PC-3 (cell line): ENCODE results near the gene TMEFF1. TPM values are rescaled to one million over a fixed set of nuclear protein-coding genes. Genes with fewer than 3 reads are reported as not detected.
A peak's percentile ranks its signal among the peaks of the same experiment; 100 is the strongest.

Experiments used
- ATAC-seq: fragments of 200-7000 bp; cut with Tn5 transposase; 2 replicates; pipeline ENCODE4 v1.9.1; 2020; ENCODE audit warnings: mild to moderate bottlenecking, moderate library complexity
- BruUV-seq: library from RNA; stranded (reverse); fragments of 400-500 nt; replicated peaks from 2 replicates; lab custom pipeline; 2021; lab: Mats Ljungman, UMichigan
- CTCF ChIA-PET: fragments of 300-600 bp; sonication (Branson Sonifier 250); formaldehyde crosslinking; loops from one replicate; lab custom pipeline; 2022; ENCODE audit warnings: antibody characterized with exemption; lab: Charles Lee
- POLR2A ChIA-PET: fragments of 300-600 bp; sonication (Branson Sonifier 250); formaldehyde crosslinking; loops from one replicate; lab custom pipeline; 2022; ENCODE audit warnings: antibody characterized with exemption; ENCODE audit not compliant: unreplicated experiment; lab: Charles Lee
- DNase-seq: peaks from one replicate; pipeline ENCODE4 v3.0.0-alpha.2; 2015
- H2AFZ ChIP-seq: fragments of 300-600 bp; sonication (generic); 2 replicates; pipeline ENCODE4 v1.6.0; 2016; ENCODE audit warnings: antibody characterized with exemption, low read length
- H3F3A ChIP-seq: fragments of 300-600 bp; sonication (generic); one replicate; pipeline ENCODE4 v1.6.0; 2017; ENCODE audit warnings: antibody characterized with exemption, low read length, control low read depth, mild to moderate bottlenecking; ENCODE audit not compliant: unreplicated experiment
- H3K27ac ChIP-seq: fragments of 300-600 bp; sonication (generic); 2 replicates; pipeline ENCODE4 v1.5.1; 2016; ENCODE audit warnings: mild to moderate bottlenecking, low read length
- H3K27me3 ChIP-seq: fragments of 300-600 bp; sonication (generic); 2 replicates; pipeline ENCODE4 v1.6.1; 2016; ENCODE audit warnings: low read length, mixed read lengths
- H3K36me3 ChIP-seq: fragments of 300-600 bp; sonication (generic); 2 replicates; pipeline ENCODE4 v1.6.1; 2016; ENCODE audit warnings: low read depth, mixed run types, low read length, mixed read lengths
- H3K4me1 ChIP-seq: fragments of 300-600 bp; sonication (generic); 2 replicates; pipeline ENCODE4 v1.5.1; 2016; ENCODE audit warnings: low read length; ENCODE audit not compliant: insufficient read depth
- H3K4me2 ChIP-seq: fragments of 300-600 bp; sonication (generic); 2 replicates; pipeline ENCODE4 v1.6.0; 2016; ENCODE audit warnings: low read length
- H3K4me3 ChIP-seq: fragments of 300-600 bp; sonication (generic); 2 replicates; pipeline ENCODE4 v1.5.1; 2016; ENCODE audit warnings: mild to moderate bottlenecking, low read length, mixed read lengths
- H3K79me2 ChIP-seq: fragments of 300-600 bp; sonication (generic); 2 replicates; pipeline ENCODE4 v1.6.1; 2017; ENCODE audit warnings: low read length, mixed read lengths
- H3K9ac ChIP-seq: fragments of 300-600 bp; sonication (generic); 2 replicates; pipeline ENCODE4 v1.6.0; 2016; ENCODE audit warnings: mild to moderate bottlenecking, low read length
- H3K9me2 ChIP-seq: fragments of 300-600 bp; sonication (generic); replicated peaks from 2 replicates; pipeline ENCODE4 v1.6.1; 2016; ENCODE audit warnings: mixed run types, low read length, mixed read lengths
- H3K9me3 ChIP-seq: fragments of 300-600 bp; sonication (generic); 2 replicates; pipeline ENCODE4 v1.6.1; 2016; ENCODE audit warnings: low read length, mixed read lengths
- H4K20me1 ChIP-seq: fragments of 300-600 bp; sonication (generic); 2 replicates; pipeline ENCODE4 v1.6.1; 2016; ENCODE audit warnings: low read length, mixed read lengths
- CTCF ChIP-seq: fragments of 300-600 bp; sonication (generic); conservative IDR thresholded peaks from 2 replicates; pipeline ENCODE4 v1.5.1; 2017; ENCODE audit warnings: antibody characterized with exemption, low read depth, mild to moderate bottlenecking, low read length
- EZH2 ChIP-seq: fragments of 300-600 bp; sonication (generic); IDR thresholded peaks from one replicate; pipeline ENCODE4 v1.6.1; 2017; ENCODE audit warnings: antibody characterized with exemption, mild to moderate bottlenecking, low read length; ENCODE audit not compliant: unreplicated experiment
- EZH2phosphoT487 ChIP-seq: fragments of 300-600 bp; sonication (generic); IDR thresholded peaks from 2 replicates; pipeline ENCODE4 v1.6.1; 2018; ENCODE audit warnings: mild to moderate bottlenecking, antibody characterized with exemption, low read length, borderline replicate concordance
- intact Hi-C: fragments of 100-400 bp; cut with micrococcal nuclease; formaldehyde crosslinking; loops from 2 replicates; pipeline ENCODE4 v1.9.0; 2023
- total RNA-seq: library from RNA; depleted of rRNA; stranded (reverse); fragments of >200 nt; gene quantifications from 2 replicates; pipeline ENCODE4 v1.2.3, GENCODE V29; 2014

Gene TMEFF1
- total RNA-seq, 1 experiment from 2014 or later = not detected

- Histone ChIP-seq H3K79me2 (no peaks in the 10 kb centered on the region), H2AFZ (no peak overlapping the region), H3K27me3 (no peaks in the 10 kb centered on the region), H3K9ac (no peak overlapping the region), H3K4me2 (no peak overlapping the region), H3K9me3 (no peaks in the 10 kb centered on the region), H3K27ac (no peak overlapping the region), H3F3A (no peaks in the 10 kb centered on the region), H3K9me2 (no peaks in the 10 kb centered on the region), H4K20me1 (no peaks in the 10 kb centered on the region), H3K36me3 (no peaks in the 10 kb centered on the region), H3K4me3 (no peak overlapping the region), H3K4me1 (peaks cover 26% of the 10 kb centered on the region)
- TF ChIP-seq CTCF = no peak
- TF ChIP-seq EZH2 = no peak
- TF ChIP-seq EZH2phosphoT487 = no peak
- ATAC-seq = no peak
- intact Hi-C loops = loop anchor here (10.0 kb wide), 1 partner anchor 237 kb away; the partner anchor contains the start of gene TEX10
- POLR2A ChIA-PET = no interaction called here
- no peak for DNase-seq
- no TSS peak for BruUV-seq
- CTCF ChIA-PET = no interaction called here
Measured at GRCh38 chr9:100591639-100592412, 118.9 kb downstream of the TMEFF1 start.

- CTCF ChIA-PET = interaction anchor here (1.0 kb wide), 1 partner anchor 90 kb away, joined by 3 read pairs; no protein-coding TSS in a partner anchor
- Histone ChIP-seq H4K20me1 (no peaks in the 10 kb centered on the region), H3K9ac (no peak overlapping the region), H3K9me2 (no peaks in the 10 kb centered on the region), H3K27ac (no peak overlapping the region), H3K27me3 (no peaks in the 10 kb centered on the region), H3K79me2 (no peaks in the 10 kb centered on the region), H3K9me3 (no peaks in the 10 kb centered on the region), H3K36me3 (no peaks in the 10 kb centered on the region), H3F3A (no peaks in the 10 kb centered on the region), H2AFZ (no peak overlapping the region), H3K4me2 (no peak overlapping the region), H3K4me3 (no peak overlapping the region), H3K4me1 (no peaks in the 10 kb centered on the region)
- POLR2A ChIA-PET = no interaction called here
- intact Hi-C loops = loop anchor here (1.0 to 10.0 kb wide), 4 partner anchors 90 to 268 kb away; partner anchors contain the start of genes MSANTD3 and TEX10
- peak; percentile 86 for TF ChIP-seq CTCF
- TF ChIP-seq EZH2phosphoT487 = no peak
- BruUV-seq = no TSS peak
- ATAC-seq (peak; percentile 35), DNase-seq (peak; percentile 82)
Measured at GRCh38 chr9:100595391-100596199, 122.6 kb downstream of the TMEFF1 start.
